H9 (cell line): ENCODE measurements around the gene EMX2. TPM values are rescaled to one million over a fixed set of nuclear protein-coding genes. Genes with fewer than 3 reads are reported as not detected.

Experiments used
- DNase-seq: peaks from one replicate; pipeline ENCODE4 v3.0.0-alpha.2; 2017
- H2AFZ ChIP-seq: one replicate; pipeline ENCODE4 v1.6.1; 2013; ENCODE audit warnings: mild to moderate bottlenecking, low read length, control low read depth, moderate library complexity
- H2AK5ac ChIP-seq: 2 replicates; pipeline ENCODE4 v1.6.1; 2013; ENCODE audit warnings: low read length, control low read depth, mixed read lengths; ENCODE audit not compliant: insufficient read length
- H2BK120ac ChIP-seq: one replicate; pipeline ENCODE4 v1.6.1; 2013; ENCODE audit warnings: low read depth, mild to moderate bottlenecking, low read length, control low read depth, inconsistent platforms; ENCODE audit not compliant: poor library complexity, severe bottlenecking
- H2BK12ac ChIP-seq: 2 replicates; pipeline ENCODE4 v1.6.1; 2013; ENCODE audit warnings: low read length, control low read depth, mixed read lengths, low read depth; ENCODE audit not compliant: insufficient read length
- H2BK15ac ChIP-seq: 2 replicates; pipeline ENCODE4 v1.6.1; 2013; ENCODE audit warnings: low read depth, low read length, control low read depth
- H2BK20ac ChIP-seq: one replicate; pipeline ENCODE4 v1.6.1; 2013; ENCODE audit warnings: low read depth, mild to moderate bottlenecking, low read length, control low read depth, inconsistent platforms; ENCODE audit not compliant: poor library complexity, severe bottlenecking
- H2BK5ac ChIP-seq: 2 replicates; pipeline ENCODE4 v1.6.1; 2013; ENCODE audit warnings: low read length, control low read depth, mixed read lengths; ENCODE audit not compliant: insufficient read length
- H3K14ac ChIP-seq: 2 replicates; pipeline ENCODE4 v1.6.1; 2013; ENCODE audit warnings: low read length, control low read depth; ENCODE audit not compliant: insufficient read depth
- H3K18ac ChIP-seq: 2 replicates; pipeline ENCODE4 v1.6.1; 2013; ENCODE audit warnings: low read depth, mild to moderate bottlenecking, mixed read lengths, low read length, control low read depth; ENCODE audit not compliant: insufficient read length
- H3K23ac ChIP-seq: 2 replicates; pipeline ENCODE4 v1.6.1; 2013; ENCODE audit warnings: low read length, control low read depth, mixed read lengths, low read depth; ENCODE audit not compliant: insufficient read length
- H3K23me2 ChIP-seq: 2 replicates; pipeline ENCODE4 v1.6.1; 2013; ENCODE audit warnings: low read depth, mild to moderate bottlenecking, mixed read lengths, low read length, control low read depth; ENCODE audit not compliant: insufficient read length, poor library complexity, severe bottlenecking
- H3K27ac ChIP-seq: 2 replicates; pipeline ENCODE4 v1.5.1; 2013; ENCODE audit warnings: low read length, control low read depth, mixed read lengths, low read depth; ENCODE audit not compliant: insufficient read length
- H3K27me3 ChIP-seq: 2 replicates; pipeline ENCODE4 v1.6.1; 2013; ENCODE audit warnings: low read length, control low read depth, inconsistent platforms; ENCODE audit not compliant: insufficient read depth
- H3K4ac ChIP-seq: 2 replicates; pipeline ENCODE4 v1.6.1; 2013; ENCODE audit warnings: low read depth, mild to moderate bottlenecking, control low read depth, inconsistent platforms, low read length, moderate library complexity
- H3K4me1 ChIP-seq: 2 replicates; pipeline ENCODE4 v1.6.1; 2013; ENCODE audit warnings: low read length, control low read depth, inconsistent platforms; ENCODE audit not compliant: insufficient read depth
- H3K4me2 ChIP-seq: 2 replicates; pipeline ENCODE4 v1.6.1; 2013; ENCODE audit warnings: low read length, control low read depth, mixed read lengths; ENCODE audit not compliant: insufficient read length, insufficient read depth
- H3K56ac ChIP-seq: 2 replicates; pipeline ENCODE4 v1.6.1; 2013; ENCODE audit warnings: low read depth, mild to moderate bottlenecking, mixed read lengths, low read length, control low read depth; ENCODE audit not compliant: insufficient read length
- H3K79me1 ChIP-seq: 2 replicates; pipeline ENCODE4 v1.6.1; 2013; ENCODE audit warnings: low read depth, mild to moderate bottlenecking, moderate library complexity, low read length, control low read depth, inconsistent platforms; ENCODE audit not compliant: insufficient read depth, poor library complexity, severe bottlenecking
- H3K79me2 ChIP-seq: 2 replicates; pipeline ENCODE4 v1.6.1; 2013; ENCODE audit warnings: low read length, control low read depth, inconsistent platforms; ENCODE audit not compliant: insufficient read depth
- H3K9ac ChIP-seq: 2 replicates; pipeline ENCODE4 v1.6.1; 2013; ENCODE audit warnings: low read length, control low read depth, mixed read lengths; ENCODE audit not compliant: insufficient read length; ENCODE audit errors: extremely low read depth
- H3K9me3 ChIP-seq: one replicate; pipeline ENCODE4 v1.6.1; 2013; ENCODE audit warnings: low read depth, low read length, inconsistent platforms; ENCODE audit not compliant: control insufficient read depth
- H3T11ph ChIP-seq: one replicate; pipeline ENCODE4 v1.6.1; 2013; ENCODE audit warnings: mild to moderate bottlenecking, low read length, control low read depth, inconsistent platforms
- H4K20me1 ChIP-seq: one replicate; pipeline ENCODE4 v1.6.1; 2013; ENCODE audit not compliant: control insufficient read depth, insufficient read length, insufficient read depth
- H4K5ac ChIP-seq: 2 replicates; pipeline ENCODE4 v1.6.1; 2013; ENCODE audit warnings: low read depth, mild to moderate bottlenecking, mixed read lengths, low read length, control low read depth; ENCODE audit not compliant: insufficient read length
- H4K8ac ChIP-seq: replicated peaks from 2 replicates; pipeline ENCODE4 v1.6.1; 2013; ENCODE audit warnings: low read length, control low read depth, mixed read lengths, low read depth; ENCODE audit not compliant: insufficient read length
- H4K91ac ChIP-seq: 2 replicates; pipeline ENCODE4 v1.6.1; 2013; ENCODE audit warnings: low read depth, mild to moderate bottlenecking, moderate library complexity, mixed read lengths, low read length, control low read depth; ENCODE audit not compliant: insufficient read length
- H3K27ac Mint-ChIP-seq, 3 experiments: 2 replicates in 2 of 3; 3 replicates in 1 of 3; pipeline ENCODE4 v1.8.0; 2020 to 2021; ENCODE audit warnings: mixed read lengths in 3 of 3, mild to moderate bottlenecking in 1 of 3, moderate library complexity in 1 of 3
- H3K27me3 Mint-ChIP-seq: 2 replicates; pipeline ENCODE4 v1.8.0; 2021; ENCODE audit warnings: low read depth, mild to moderate bottlenecking, moderate library complexity, mixed read lengths
- H3K36me3 Mint-ChIP-seq, 3 experiments: 2 replicates in 2 of 3; 3 replicates in 1 of 3; pipeline ENCODE4 v1.8.0; 2020 to 2021; ENCODE audit warnings: low read depth in 3 of 3, mixed read lengths in 3 of 3; ENCODE audit not compliant: insufficient read depth in 1 of 3
- H3K4me1 Mint-ChIP-seq, 2 experiments: 2 replicates each; pipeline ENCODE4 v1.8.0; 2020; ENCODE audit warnings: mixed read lengths in 2 of 2
- H3K4me3 Mint-ChIP-seq, 2 experiments: 2 replicates in 1 of 2; 3 replicates in 1 of 2; pipeline ENCODE4 v1.8.0; 2020 to 2021; ENCODE audit warnings: mild to moderate bottlenecking in 2 of 2, mixed read lengths in 2 of 2, moderate library complexity in 1 of 2
- H3K9me3 Mint-ChIP-seq, 2 experiments: 2 replicates in 1 of 2; 3 replicates in 1 of 2; pipeline ENCODE4 v1.8.0; 2020; ENCODE audit warnings: mild to moderate bottlenecking in 2 of 2, mixed read lengths in 2 of 2, moderate library complexity in 1 of 2
- WGBS: extraction: QIAGEN DNeasy Blood & Tissue Kit; methylation state at CpG from one replicate; pipeline ENCODE4 v1.1.7; 2013; ENCODE audit warnings: missing lambda C conversion rate, low lambda C conversion rate, mixed read lengths; ENCODE audit not compliant: insufficient read length; ENCODE audit errors: extremely low coverage; 5-methylcytosine and 5-hydroxymethylcytosine counted together
- total RNA-seq: library from RNA; stranded (reverse); gene quantifications from 2 replicates; pipeline ENCODE4 v1.2.1, GENCODE V29; 2021
- TF ChIP-seq, protein P1 (sequence below): fragments of 200-600 bp; sonication (generic); conservative IDR thresholded peaks from 3 replicates; pipeline ENCODE4 v1.8.0; 2021; ENCODE audit warnings: antibody characterized with exemption, mild to moderate bottlenecking

EMX2 gene
- total RNA-seq, 1 experiment from 2014 or later = not detected

- Histone ChIP-seq H3K79me1 (no peaks in the 10 kb centered on the region), H4K91ac (no peak overlapping the region), H3K79me2 (no peaks in the 10 kb centered on the region), H3K4me1 (no peaks in the 10 kb centered on the region), H2AFZ (no peak overlapping the region), H3K18ac (no peak overlapping the region), H2BK5ac (no peak overlapping the region), H3K27me3 (peaks cover 89% of the 10 kb centered on the region), H2BK12ac (no peak overlapping the region), H2BK120ac (no peak overlapping the region), H3K14ac (no peak overlapping the region), H3K23me2 (peaks cover 8% of the 10 kb centered on the region), H3K56ac (no peak overlapping the region), H2BK20ac (no peak overlapping the region), H4K8ac (no peak overlapping the region), H3K9ac (no peak overlapping the region), H2BK15ac (no peak overlapping the region), H4K20me1 (no peaks in the 10 kb centered on the region), H3K27ac (no peak overlapping the region), H3K23ac (no peak overlapping the region), H2AK5ac (no peak overlapping the region), H3K9me3 (no peaks in the 10 kb centered on the region), H3T11ph (no peak overlapping the region), H4K5ac (no peak overlapping the region), H3K4ac (no peak overlapping the region), H3K4me2 (peak overlapping the region; percentile 48)
- peaks cover 1 to 13% of the 10 kb centered on the region in 2 experiments; a peak in 2 of 5 replicates for H3K9me3 Mint-ChIP-seq
- peaks cover 29 to 55% of the 10 kb centered on the region in 2 experiments for H3K4me1 Mint-ChIP-seq
- no peak overlapping the region for H3K27ac Mint-ChIP-seq
- H3K27me3 Mint-ChIP-seq = peaks cover 99% of the 10 kb centered on the region
- DNase-seq = peak; percentile 39
- H3K4me3 Mint-ChIP-seq = peak overlapping the region; percentile 49 to 76
- no CpG with 5 or more reads among the region's 41 CpGs for WGBS
- TF ChIP-seq, protein P1, sequence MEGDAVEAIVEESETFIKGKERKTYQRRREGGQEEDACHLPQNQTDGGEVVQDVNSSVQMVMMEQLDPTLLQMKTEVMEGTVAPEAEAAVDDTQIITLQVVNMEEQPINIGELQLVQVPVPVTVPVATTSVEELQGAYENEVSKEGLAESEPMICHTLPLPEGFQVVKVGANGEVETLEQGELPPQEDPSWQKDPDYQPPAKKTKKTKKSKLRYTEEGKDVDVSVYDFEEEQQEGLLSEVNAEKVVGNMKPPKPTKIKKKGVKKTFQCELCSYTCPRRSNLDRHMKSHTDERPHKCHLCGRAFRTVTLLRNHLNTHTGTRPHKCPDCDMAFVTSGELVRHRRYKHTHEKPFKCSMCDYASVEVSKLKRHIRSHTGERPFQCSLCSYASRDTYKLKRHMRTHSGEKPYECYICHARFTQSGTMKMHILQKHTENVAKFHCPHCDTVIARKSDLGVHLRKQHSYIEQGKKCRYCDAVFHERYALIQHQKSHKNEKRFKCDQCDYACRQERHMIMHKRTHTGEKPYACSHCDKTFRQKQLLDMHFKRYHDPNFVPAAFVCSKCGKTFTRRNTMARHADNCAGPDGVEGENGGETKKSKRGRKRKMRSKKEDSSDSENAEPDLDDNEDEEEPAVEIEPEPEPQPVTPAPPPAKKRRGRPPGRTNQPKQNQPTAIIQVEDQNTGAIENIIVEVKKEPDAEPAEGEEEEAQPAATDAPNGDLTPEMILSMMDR = no peak
- no peaks in the 10 kb centered on the region; a peak in 1 of 7 replicates for H3K36me3 Mint-ChIP-seq
Measured at GRCh38 chr10:117544004-117544701, 1.6 kb downstream of the EMX2 start.
